Measurements from ENCODE around the gene SPSB4.

- TF ChIP-seq CTCF (IDR thresholded peaks at IDR 0.05) (no peak), POLR2A (IDR thresholded peaks at IDR 0.05) (no peak)
These were observed 11.6 kb upstream of the SPSB4 start for GRCh38 chr3:141039589-141039988.
